ENCODE measurements around the gene KDM2A.

DNA sequence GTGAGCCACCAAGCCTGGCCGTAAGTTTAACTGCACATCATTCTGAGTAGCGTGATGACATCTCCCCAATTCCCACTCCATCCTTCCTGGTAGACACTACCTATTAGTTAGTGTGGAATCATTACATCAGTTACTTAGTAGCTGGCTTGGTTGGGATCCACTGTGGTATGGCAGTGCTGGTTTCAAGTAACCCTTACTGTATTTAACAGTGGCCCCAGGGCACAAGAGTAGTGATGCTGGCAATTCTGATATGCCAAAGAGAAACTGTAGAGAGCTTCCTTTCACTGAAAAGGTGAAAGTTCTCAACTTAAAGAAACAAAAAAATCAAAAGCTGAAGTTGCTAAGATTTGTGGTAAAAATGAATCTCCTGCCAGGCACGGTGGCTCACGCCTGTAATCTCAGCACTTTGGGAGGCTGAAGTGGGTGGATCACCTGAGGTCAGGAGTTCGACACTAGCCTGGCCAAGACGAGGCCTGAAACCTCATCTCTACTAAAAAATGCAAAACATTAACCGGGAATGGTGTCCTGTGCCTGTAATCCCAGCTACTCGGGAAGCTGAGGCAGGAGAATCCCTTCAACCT is 35.2 kb upstream of the KDM2A start:
- TF ChIP-seq, protein P1, sequence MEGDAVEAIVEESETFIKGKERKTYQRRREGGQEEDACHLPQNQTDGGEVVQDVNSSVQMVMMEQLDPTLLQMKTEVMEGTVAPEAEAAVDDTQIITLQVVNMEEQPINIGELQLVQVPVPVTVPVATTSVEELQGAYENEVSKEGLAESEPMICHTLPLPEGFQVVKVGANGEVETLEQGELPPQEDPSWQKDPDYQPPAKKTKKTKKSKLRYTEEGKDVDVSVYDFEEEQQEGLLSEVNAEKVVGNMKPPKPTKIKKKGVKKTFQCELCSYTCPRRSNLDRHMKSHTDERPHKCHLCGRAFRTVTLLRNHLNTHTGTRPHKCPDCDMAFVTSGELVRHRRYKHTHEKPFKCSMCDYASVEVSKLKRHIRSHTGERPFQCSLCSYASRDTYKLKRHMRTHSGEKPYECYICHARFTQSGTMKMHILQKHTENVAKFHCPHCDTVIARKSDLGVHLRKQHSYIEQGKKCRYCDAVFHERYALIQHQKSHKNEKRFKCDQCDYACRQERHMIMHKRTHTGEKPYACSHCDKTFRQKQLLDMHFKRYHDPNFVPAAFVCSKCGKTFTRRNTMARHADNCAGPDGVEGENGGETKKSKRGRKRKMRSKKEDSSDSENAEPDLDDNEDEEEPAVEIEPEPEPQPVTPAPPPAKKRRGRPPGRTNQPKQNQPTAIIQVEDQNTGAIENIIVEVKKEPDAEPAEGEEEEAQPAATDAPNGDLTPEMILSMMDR (conservative IDR thresholded peaks at IDR 0.05; ENCODE audit: low read depth in 2 of 2) = no peak
- no peak for TF ChIP-seq EZH2 (IDR thresholded peaks at IDR 0.05; ENCODE audit: low read depth, unreplicated experiment)
- TF ChIP-seq STAT1 (IDR thresholded peaks at IDR 0.05; ENCODE audit: unreplicated experiment) = no peak
- TF ChIP-seq, protein P2, sequence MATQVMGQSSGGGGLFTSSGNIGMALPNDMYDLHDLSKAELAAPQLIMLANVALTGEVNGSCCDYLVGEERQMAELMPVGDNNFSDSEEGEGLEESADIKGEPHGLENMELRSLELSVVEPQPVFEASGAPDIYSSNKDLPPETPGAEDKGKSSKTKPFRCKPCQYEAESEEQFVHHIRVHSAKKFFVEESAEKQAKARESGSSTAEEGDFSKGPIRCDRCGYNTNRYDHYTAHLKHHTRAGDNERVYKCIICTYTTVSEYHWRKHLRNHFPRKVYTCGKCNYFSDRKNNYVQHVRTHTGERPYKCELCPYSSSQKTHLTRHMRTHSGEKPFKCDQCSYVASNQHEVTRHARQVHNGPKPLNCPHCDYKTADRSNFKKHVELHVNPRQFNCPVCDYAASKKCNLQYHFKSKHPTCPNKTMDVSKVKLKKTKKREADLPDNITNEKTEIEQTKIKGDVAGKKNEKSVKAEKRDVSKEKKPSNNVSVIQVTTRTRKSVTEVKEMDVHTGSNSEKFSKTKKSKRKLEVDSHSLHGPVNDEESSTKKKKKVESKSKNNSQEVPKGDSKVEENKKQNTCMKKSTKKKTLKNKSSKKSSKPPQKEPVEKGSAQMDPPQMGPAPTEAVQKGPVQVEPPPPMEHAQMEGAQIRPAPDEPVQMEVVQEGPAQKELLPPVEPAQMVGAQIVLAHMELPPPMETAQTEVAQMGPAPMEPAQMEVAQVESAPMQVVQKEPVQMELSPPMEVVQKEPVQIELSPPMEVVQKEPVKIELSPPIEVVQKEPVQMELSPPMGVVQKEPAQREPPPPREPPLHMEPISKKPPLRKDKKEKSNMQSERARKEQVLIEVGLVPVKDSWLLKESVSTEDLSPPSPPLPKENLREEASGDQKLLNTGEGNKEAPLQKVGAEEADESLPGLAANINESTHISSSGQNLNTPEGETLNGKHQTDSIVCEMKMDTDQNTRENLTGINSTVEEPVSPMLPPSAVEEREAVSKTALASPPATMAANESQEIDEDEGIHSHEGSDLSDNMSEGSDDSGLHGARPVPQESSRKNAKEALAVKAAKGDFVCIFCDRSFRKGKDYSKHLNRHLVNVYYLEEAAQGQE (IDR thresholded peaks at IDR 0.05; ENCODE audit: unreplicated experiment) = no peak
- no peak for TF ChIP-seq JUNB (IDR thresholded peaks at IDR 0.05; ENCODE audit: unreplicated experiment)
- TF ChIP-seq POLR2AphosphoS5 (IDR thresholded peaks at IDR 0.05; ENCODE audit: low read depth) = no peak
- TF ChIP-seq NANOG (IDR thresholded peaks at IDR 0.05; ENCODE audit: borderline replicate concordance) = no peak
- TF ChIP-seq EZH2phosphoT487 (IDR thresholded peaks at IDR 0.05; ENCODE audit: unreplicated experiment) = no peak
- TF ChIP-seq CREB1 (CRISPR knock-in tag; IDR thresholded peaks at IDR 0.05; ENCODE audit: low read depth) = no peak
- no peak for TF ChIP-seq ZNF331 (CRISPR knock-in tag; IDR thresholded peaks at IDR 0.05; ENCODE audit: low read depth)
- TF ChIP-seq, protein P3, sequence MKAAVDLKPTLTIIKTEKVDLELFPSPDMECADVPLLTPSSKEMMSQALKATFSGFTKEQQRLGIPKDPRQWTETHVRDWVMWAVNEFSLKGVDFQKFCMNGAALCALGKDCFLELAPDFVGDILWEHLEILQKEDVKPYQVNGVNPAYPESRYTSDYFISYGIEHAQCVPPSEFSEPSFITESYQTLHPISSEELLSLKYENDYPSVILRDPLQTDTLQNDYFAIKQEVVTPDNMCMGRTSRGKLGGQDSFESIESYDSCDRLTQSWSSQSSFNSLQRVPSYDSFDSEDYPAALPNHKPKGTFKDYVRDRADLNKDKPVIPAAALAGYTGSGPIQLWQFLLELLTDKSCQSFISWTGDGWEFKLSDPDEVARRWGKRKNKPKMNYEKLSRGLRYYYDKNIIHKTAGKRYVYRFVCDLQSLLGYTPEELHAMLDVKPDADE (IDR thresholded peaks at IDR 0.05) = no peak
- TF ChIP-seq ZNF114 (CRISPR knock-in tag; IDR thresholded peaks at IDR 0.05) = no peak
- TF ChIP-seq, protein P4, sequence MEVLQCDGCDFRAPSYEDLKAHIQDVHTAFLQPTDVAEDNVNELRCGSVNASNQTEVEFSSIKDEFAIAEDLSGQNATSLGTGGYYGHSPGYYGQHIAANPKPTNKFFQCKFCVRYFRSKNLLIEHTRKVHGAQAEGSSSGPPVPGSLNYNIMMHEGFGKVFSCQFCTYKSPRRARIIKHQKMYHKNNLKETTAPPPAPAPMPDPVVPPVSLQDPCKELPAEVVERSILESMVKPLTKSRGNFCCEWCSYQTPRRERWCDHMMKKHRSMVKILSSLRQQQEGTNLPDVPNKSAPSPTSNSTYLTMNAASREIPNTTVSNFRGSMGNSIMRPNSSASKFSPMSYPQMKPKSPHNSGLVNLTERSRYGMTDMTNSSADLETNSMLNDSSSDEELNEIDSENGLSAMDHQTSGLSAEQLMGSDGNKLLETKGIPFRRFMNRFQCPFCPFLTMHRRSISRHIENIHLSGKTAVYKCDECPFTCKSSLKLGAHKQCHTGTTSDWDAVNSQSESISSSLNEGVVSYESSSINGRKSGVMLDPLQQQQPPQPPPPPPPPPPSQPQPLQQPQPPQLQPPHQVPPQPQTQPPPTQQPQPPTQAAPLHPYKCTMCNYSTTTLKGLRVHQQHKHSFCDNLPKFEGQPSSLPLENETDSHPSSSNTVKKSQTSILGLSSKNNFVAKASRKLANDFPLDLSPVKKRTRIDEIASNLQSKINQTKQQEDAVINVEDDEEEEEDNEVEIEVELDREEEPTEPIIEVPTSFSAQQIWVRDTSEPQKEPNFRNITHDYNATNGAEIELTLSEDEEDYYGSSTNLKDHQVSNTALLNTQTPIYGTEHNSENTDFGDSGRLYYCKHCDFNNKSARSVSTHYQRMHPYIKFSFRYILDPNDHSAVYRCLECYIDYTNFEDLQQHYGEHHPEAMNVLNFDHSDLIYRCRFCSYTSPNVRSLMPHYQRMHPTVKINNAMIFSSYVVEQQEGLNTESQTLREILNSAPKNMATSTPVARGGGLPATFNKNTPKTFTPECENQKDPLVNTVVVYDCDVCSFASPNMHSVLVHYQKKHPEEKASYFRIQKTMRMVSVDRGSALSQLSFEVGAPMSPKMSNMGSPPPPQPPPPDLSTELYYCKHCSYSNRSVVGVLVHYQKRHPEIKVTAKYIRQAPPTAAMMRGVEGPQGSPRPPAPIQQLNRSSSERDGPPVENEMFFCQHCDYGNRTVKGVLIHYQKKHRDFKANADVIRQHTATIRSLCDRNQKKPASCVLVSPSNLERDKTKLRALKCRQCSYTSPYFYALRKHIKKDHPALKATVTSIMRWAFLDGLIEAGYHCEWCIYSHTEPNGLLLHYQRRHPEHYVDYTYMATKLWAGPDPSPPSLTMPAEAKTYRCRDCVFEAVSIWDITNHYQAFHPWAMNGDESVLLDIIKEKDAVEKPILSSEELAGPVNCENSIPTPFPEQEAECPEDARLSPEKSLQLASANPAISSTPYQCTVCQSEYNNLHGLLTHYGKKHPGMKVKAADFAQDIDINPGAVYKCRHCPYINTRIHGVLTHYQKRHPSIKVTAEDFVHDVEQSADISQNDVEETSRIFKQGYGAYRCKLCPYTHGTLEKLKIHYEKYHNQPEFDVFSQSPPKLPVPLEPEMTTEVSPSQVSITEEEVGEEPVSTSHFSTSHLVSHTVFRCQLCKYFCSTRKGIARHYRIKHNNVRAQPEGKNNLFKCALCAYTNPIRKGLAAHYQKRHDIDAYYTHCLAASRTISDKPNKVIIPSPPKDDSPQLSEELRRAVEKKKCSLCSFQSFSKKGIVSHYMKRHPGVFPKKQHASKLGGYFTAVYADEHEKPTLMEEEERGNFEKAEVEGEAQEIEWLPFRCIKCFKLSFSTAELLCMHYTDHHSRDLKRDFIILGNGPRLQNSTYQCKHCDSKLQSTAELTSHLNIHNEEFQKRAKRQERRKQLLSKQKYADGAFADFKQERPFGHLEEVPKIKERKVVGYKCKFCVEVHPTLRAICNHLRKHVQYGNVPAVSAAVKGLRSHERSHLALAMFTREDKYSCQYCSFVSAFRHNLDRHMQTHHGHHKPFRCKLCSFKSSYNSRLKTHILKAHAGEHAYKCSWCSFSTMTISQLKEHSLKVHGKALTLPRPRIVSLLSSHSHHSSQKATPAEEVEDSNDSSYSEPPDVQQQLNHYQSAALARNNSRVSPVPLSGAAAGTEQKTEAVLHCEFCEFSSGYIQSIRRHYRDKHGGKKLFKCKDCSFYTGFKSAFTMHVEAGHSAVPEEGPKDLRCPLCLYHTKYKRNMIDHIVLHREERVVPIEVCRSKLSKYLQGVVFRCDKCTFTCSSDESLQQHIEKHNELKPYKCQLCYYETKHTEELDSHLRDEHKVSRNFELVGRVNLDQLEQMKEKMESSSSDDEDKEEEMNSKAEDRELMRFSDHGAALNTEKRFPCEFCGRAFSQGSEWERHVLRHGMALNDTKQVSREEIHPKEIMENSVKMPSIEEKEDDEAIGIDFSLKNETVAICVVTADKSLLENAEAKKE (CRISPR knock-in tag; IDR thresholded peaks at IDR 0.05) = no peak

All from GM23338 (cell line).